GM19193 (cell line): Measurements from ENCODE around the gene MACROD2.

Experiments used
- POLR2A ChIP-seq: IDR thresholded peaks from 4 replicates; pipeline ENCODE4 v1.6.1; 2011; ENCODE audit not compliant: insufficient read depth, insufficient read length; ENCODE audit errors: extremely low read depth

MACROD2 gene

GRCh38 chr20:14383335-14383734, 388.0 kb downstream of the MACROD2 start:
- TF ChIP-seq POLR2A, result no peak

GRCh38 chr20:14384416-14385175, 389.3 kb downstream of the MACROD2 start:
- no peak for TF ChIP-seq POLR2A

GRCh38 chr20:14385176-14385740, 389.9 kb downstream of the MACROD2 start:
- TF ChIP-seq POLR2A, result no peak

GRCh38 chr20:14386726-14387125, 391.4 kb downstream of the MACROD2 start:
- no peak for TF ChIP-seq POLR2A

- no peak for TF ChIP-seq POLR2A
These were observed 406.3 kb downstream of the MACROD2 start for GRCh38 chr20:14401479-14402138.

GRCh38 chr20:14404515-14404914, 409.2 kb downstream of the MACROD2 start:
- no peak for TF ChIP-seq POLR2A

GRCh38 chr20:14406495-14406894, 411.2 kb downstream of the MACROD2 start:
- no peak for TF ChIP-seq POLR2A

- no peak for TF ChIP-seq POLR2A
These were observed 412.0 kb downstream of the MACROD2 start for GRCh38 chr20:14407336-14407735.

GRCh38 chr20:14410869-14411555, 415.7 kb downstream of the MACROD2 start:
- no peak for TF ChIP-seq POLR2A

- no peak for TF ChIP-seq POLR2A
These were observed 416.9 kb downstream of the MACROD2 start for GRCh38 chr20:14412065-14412681.

- TF ChIP-seq POLR2A, result no peak
These were observed 418.5 kb downstream of the MACROD2 start for GRCh38 chr20:14413835-14414234.

- TF ChIP-seq POLR2A, result no peak
These were observed 419.2 kb downstream of the MACROD2 start for GRCh38 chr20:14414560-14414959.

- no peak for TF ChIP-seq POLR2A
These were observed 420.2 kb downstream of the MACROD2 start for GRCh38 chr20:14415467-14415866.

GRCh38 chr20:14418376-14418775, 423.1 kb downstream of the MACROD2 start:
- TF ChIP-seq POLR2A, result no peak

- no peak for TF ChIP-seq POLR2A
These were observed 427.6 kb downstream of the MACROD2 start for GRCh38 chr20:14422892-14423291.
